NCI-H128 (cell line): ENCODE results near the gene FRMD3.

Experiments used
- DNase-seq: peaks from one replicate; lab custom pipeline; 2025; ENCODE audit not compliant: unreplicated experiment; lab: John Stamatoyannopoulos, UW

FRMD3 gene

DNA sequence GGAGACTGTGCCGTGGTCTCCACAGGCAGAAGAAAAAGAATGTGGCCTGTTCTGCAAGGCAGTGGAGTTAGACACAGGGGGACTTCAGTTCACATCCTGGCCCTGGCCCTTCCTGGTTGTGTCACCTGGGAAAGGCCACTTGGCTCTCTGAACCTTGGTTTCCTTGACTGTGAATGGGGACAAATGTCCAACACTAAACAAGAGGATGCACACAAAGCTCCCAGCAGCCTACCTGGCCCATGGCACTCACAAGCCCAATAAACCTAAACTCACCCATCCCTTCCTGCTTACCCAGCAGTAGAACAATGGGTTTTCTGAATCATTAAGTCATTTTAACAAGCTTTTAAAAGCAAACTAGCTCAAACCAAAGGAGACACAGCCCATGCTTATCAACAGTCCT lies 103.9 kb downstream of the FRMD3 start:
- no peak for DNase-seq

DNA sequence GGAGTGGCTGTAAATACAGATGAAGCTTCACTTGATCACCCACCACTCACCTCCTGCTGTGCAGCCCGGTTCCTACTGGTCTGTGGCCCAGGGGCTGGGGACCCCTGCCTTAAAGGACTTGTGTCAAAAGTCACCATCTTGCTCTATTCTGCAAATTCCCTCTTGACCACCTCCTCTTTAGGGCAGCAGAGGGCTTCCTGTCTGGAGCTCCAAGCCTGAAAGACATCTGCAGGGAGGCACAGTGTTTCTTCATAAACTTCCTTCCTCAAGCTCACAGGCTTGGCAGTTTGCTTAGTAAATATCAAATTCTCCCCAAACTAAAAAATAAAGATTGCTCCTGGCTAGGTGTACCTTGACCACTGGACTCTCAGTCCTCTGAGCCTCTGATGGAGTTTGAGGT lies 104.4 kb downstream of the FRMD3 start:
- no peak for DNase-seq

DNA sequence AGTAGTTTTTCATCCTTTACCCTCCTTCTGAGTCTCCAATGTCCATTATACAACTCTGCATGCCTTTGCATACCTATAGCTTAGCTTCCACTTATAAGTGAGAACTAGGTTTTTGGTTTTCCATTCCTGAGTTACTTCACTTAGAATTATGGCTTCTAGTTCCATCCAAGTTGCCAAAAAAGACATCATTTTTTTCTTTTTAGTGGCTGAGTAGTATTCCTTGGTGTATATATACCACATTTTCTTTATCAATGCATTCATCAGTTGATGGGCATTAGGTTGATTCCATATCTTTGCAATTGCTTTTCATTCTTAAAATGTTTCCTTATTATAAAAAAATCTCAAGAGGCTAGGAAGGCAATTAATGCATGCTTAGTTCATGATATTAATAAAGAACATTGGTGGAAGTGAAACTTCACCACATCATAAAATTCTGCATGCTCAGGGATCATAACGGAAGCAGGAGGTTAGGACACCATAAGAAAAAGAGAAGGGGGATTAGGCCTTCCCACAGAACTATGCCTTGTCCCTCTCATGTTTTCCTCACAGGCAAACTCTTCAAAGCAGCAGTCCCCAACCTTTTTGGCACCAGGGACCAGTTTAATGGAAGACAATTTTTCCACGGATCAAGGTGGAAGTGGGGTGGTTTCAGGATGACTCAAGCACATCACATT lies 105.2 kb downstream of the FRMD3 start:
- DNase-seq: no peak

DNA sequence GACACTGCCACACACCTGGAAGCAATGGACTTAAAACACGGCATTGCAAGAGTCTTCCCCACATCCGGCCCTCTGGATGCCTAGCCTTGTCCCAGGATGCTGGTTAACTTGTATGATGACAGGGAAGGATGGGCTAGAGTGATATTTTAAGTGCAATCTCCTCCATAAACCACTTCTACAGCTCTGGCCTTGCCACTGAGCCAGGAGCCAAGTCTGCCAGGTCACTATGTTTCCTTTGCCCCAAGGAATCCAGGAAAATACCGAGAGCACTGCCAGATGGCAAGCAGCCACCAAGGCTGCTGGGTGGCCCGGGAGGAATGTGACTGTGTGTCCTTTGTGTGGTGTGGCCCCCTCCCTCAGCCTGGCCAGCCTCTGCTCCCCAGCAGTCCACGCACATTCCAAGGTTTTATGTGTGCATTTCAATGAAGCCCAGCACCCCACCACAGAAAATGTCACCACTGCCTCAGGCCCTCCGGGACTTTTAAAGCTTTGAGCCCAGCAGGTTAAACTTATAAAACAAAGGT lies 106.0 kb downstream of the FRMD3 start:
- no peak for DNase-seq

DNA sequence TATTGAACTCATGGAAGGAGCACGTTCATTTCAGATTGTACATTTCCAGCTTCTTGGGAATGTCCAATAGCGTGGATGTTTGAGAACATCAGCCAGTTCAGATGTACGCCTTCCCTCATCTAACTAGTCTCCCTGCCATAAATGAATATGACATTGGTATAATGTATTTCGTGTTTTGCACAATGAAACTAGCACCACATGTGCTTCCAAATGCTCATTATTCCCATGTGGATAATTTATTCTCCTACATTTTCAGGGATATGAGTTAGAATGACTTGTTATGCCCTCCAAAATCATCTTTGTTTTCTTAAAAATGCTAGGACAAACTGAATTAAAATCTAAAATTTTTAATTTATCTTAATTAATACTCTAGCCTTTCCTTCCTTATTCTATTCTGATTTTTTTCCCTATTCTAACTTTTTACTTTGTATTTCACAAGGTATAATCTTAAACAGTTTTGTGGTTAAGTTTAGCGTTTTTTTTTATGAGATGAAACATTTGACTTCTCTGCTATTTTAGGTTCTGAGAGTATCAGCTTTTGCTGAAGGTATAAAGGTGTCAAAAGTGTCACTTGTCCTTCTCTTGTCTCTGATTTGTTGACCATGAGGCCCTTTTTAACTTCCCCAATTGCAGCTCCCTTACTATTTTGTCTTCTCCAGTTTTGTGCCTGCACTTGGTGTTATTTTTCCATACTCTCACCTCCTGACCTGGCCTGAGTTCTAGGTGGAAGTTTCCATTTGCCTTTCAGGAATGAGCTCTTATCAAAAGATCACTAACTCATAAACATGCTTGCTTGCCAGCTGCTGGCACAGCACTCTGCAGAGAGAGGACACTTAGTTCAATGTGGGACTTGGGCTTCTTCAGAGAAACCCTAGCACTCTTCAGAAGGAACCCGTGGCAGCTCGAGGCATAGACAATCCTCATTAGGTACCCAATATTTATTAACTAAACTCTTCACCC lies 106.8 kb downstream of the FRMD3 start:
- no peak for DNase-seq

DNA sequence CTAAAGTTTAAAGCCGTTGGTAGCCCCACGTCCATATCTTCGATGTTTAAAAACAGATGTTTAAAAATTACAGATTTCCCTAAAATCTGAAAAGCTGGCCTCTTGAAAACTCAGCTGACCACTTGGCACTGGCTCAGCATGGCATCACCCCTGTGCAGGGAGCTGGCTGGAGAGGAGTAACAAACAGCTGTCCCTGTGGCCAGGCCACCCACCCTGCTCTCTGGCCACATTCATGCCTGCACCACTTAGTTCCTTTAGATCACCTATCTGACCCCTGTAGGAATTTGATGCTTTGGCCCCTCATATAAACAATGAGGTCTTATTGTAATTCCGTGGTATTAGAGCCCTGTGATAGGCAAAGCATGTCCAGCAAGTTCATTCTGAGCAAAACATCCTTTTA lies 107.5 kb downstream of the FRMD3 start:
- no peak for DNase-seq

DNA sequence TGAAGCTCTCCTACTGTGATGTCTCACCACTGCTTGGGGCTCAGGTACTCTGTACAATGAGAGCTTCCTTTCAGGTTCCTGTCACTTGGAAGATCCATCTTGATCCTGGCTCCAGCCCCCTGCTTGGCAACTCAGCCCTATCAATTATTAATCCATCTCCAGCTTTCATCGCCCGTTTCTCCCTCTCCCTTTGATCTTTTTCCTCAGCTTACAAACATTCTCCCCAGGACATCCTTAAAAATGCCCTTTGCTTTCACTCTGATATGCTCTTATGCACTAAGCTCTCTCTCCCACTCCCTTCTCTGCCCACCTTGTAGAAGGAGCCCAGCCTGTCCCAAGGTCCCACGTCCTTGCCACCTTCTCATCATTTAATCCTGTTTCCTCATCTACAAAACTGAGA lies 109.0 kb downstream of the FRMD3 start:
- DNase-seq: no peak

DNA sequence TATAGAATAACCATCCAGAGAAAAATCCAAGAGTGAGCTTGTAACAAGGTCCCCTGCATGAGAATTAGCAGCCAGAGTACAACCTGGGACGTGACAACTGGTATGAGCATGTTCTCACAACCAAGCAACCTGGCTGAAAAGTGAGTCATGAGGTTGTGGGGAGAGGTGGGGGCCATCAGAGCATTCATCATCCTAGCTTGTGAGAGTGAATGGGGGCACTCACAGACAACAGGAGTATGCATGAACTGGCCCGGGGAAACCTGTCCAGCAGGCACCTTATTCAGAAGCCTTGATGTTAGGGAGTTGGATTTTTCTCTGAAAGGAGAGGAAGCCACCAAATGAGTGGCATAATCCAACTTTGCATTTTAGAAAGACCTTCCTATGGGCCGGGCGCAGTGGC lies 113.0 kb downstream of the FRMD3 start:
- DNase-seq: no peak

DNA sequence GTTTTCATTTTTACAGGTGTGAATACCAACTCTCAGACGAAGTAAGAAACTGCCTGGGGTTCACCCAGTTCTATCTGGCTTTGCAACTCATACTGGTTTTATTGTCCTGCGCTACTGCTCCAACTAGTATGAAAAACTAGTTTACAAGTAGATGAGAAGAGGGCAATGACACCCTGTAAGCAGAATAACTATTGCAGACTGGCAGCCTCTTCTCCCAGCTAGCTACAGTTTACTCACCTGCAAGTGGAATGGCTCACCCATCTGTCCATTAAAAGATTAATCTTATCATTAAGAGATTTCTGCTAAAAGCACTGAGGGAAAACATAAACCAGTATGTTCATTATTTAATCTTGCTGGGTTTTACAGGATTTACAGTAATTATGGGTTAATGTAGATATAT lies 113.4 kb downstream of the FRMD3 start:
- DNase-seq: no peak

DNA sequence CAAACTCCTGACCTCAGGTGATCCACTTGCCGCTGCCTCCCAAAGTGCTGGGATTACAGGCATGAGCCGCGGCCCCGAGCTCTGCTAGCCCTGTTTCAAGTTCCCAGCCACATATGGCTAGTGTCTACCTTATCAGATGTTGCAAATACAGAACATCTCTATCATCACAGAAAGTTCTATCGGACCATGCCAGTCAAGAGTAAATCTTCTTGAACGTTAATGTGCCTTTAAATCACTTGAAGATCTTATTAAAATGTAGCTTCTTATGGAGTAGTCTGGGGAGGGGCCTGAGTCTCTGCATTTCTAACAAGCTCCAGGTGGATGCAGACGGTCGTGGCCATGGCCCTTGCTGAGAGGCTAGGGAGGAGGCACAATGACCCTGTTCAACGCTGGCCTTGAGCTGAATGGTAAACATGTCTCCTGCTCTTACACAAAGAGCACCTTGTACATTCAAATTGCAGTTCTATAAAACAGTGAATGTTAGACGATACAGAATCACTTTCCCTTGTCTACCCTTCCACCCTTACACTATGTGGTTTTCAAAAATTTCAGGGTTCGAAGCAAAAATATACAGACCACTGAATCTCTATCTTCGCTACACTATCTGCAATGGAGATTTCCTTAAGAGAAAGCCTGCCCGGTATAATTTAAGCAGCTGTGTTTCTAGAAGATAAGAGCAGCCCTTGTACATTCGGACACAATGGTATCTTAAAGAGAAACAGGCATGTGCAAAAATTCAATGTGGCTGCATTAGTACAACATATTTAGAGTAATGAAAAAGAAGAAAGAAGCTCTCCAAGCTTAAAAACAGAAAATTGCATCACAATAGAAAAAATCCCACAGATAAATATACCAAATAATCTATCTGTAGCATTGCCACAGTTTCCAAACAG lies 114.1 kb downstream of the FRMD3 start:
- DNase-seq: no peak

DNA sequence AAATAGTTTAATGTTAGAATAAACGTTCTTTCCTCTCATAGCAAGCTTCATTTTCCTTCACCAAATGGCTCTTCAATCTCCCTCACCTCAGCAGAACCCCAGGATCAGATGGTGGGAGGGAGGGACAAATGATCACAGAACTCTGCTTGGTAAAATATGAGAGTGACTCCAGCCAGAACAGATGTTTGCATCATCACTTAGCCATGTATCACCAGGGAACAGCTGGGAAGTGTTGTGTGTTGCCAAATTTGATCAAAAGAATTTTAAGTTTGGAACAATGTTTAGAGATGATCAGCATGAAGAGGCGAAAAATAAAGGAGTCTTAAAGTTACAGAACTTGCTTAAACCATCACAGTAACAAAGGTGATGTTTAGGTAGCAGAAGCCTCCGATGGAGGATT lies 115.7 kb downstream of the FRMD3 start:
- DNase-seq: no peak

DNA sequence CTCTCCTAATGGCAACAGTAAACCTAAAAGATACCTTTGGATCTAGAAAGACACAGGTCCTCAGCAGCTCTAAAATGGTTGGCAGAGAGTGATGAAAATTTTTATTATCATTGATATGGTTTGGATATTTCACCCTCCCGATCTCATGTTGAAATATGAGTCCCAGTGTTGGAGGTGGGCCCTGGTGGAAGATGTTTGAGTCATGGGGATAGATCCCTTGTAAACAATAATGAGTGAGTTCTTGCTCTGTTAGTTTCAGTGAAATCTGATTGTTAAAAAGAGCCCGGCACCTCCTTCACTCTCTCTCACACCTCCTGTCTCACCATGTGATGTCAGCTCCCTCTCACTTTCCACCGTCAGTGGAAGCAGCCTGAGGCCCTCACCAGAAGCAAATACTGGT lies 117.7 kb downstream of the FRMD3 start:
- DNase-seq: no peak

DNA sequence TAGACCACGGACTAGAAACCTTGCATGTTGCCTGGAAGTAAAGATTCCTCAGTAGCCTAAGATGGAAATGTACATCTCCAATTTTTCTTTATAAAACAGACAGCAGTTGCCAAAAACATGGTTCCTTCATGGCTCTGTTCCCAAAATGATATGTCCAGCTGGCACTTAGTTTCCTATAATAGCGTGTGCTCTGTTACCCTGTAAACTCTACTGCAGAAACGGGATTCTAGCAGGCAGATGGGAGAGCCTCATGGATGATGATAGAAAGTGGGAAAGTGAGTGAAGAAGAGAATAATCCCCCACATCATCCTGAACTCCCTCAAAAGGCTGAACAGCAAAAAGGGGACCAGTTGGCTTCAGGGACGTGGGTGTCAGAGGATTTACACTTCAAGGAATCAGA lies 118.2 kb downstream of the FRMD3 start:
- DNase-seq: no peak

DNA sequence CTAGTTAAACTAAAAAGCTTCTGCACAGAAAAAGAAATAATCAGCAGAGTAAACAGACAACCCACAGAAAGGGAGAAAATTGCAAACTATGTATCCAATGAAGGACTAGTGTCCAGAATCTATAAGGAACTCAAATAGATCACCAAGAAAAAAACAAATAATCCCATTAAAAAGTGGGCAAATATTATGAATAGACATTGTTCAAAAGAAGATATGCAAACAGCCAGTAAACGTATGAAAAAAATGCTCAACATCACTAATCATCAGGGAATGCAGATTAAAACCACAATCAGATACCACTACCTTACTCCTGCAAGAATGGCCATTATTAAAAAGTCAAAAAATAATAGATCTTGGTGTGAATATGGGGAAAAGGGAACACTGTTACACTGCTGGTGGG lies 119.9 kb downstream of the FRMD3 start:
- no peak for DNase-seq

DNA sequence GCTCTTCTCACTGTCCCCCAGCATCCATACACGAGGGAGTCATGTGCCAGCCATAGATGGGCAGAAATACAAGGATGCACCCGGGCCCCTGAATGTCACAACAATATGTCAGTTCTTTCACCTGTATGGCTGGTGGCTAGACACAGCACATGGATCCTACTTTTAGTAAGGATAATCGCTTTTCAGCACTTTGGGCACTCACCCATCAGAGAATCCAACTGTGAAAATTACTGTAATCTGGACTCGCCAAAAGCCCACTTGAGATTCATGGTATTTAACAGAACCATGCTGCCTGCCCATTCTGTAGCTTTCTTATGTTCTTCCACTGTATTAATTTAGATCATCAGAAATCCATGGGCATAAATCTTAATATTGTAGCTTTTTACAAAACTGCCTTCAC lies 124.8 kb downstream of the FRMD3 start:
- DNase-seq: no peak

DNA sequence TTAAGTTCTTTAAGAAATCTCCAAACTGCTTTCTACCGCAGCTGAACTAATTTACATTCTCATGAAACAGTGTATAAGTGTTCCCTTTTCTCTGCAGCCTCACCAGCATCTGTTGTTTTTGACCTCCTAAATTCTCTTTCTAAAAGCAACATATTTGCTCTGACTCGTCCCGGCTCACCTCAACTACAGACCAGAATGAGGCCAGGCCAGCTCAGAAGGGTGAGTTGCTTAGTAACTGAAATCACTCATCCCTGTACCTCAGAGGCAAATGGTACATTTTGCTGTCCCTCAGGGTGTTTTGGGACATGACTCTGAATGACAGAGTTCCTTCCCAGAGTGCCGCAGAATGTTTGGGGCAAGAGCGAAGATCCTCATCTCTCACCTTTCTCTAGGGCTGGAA lies 127.5 kb downstream of the FRMD3 start:
- DNase-seq: no peak

DNA sequence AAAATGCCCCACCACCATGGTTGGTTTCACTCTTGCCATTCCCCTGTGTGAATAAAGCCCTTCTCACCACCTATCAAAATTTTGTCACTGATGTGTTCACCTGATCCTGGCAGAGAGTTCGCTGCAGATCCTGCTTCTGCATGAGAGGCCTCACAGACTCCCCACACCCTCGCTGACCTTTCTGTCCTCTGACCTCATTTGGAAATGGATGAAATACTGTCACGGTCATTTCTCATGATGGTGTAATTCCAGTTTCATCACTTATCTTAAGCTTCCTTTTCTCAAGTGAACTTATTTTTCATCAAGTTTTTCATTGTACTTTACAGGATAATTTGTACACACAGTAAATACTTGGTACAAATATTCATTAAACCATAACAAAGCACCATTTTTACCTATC lies 131.3 kb downstream of the FRMD3 start:
- no peak for DNase-seq

DNA sequence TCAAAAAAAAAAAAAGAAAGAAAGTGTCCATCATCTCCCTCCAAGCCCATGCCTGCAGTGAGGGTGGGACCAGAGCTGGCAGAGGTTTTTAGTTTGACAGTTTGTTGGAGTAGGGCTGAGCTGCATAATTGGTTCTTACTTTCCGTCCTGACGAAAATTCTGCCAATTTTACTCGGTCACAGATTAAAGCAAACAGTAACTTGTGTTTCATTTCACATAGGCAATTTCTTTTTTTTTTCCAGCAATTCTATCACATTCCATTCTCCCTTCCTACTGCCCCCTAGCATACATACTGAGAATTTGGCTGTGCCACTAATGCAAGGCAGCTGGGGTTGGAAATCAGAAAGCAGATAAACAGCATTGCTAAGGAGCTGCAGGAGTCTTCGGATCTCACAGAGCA lies 132.4 kb downstream of the FRMD3 start:
- DNase-seq: no peak

DNA sequence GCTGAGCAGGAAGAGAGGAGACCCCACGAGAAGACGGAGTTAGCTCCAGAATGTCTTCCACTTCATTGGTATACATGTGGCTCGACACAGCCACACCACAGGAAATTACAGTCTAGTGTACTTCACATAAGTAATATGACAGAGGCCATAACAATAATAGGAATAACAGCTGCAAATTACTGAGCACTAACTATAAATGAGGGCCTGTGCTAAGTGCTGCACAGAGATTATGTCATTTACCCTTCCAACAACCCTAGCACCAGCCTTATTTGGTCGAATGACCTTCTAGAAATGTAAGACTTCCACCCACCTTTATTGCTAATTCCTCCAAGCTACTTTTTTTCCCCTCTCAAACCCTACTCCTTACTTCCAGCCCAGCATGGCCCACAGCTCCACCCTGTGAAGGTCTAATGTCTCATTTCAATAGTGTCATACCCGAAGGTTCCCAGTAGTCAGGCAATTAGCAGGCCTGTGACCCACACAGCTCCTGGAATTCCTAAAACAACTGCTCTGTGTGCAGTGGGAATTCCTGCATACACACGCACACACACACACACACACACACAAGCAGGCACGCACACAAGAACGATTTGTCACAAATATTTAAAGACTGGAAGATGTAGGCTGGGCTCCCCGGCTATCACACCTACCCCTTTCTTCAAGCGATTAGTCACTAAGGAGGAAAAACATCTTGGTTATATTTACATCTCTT lies 134.5 kb downstream of the FRMD3 start:
- DNase-seq: no peak

DNA sequence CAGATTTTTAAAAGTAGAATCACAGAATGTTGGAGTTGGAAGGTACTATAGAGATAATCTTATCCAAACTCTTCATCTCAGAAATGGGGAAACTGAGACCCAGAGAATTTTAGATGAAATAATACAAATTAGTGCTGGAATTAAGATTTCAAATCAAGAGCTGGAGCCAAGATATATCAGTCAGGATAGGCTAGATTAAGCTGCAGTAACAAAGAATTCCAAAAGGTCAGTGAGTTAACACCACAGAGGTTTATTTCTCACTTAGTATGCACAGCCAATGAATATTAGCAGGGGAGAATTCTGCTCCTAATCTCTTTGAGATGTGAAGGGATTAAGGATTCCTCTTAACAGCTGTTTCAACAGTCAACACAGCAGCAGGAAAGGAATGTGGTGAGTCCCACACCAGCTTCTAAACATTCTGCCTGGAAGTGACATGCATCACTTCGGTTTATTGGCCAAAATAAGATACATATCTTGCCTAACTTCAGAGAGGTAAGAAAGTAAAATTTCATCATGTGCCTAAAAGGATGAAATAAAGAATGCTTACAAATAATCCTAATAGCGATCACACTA lies 136.8 kb downstream of the FRMD3 start:
- no peak for DNase-seq
